Keratinocyte (primary cell): Measurements from ENCODE around the gene TMEM231. TPM values are rescaled to one million over a fixed set of nuclear protein-coding genes. Genes with fewer than 3 reads are reported as not detected.

Experiments used
- DNase-seq: peaks from one replicate; pipeline ENCODE4 v3.0.0-alpha.2; 2011; ENCODE audit warnings: low read depth, missing footprints, low spot score
- FAIRE-seq: peaks from 2 replicates; lab custom pipeline; 2011; peaks lifted over from hg19 to GRCh38; lab: Jason Lieb, UNC
- H2AFZ ChIP-seq: 2 replicates; pipeline ENCODE4 v1.6.0; 2012; ENCODE audit warnings: low read length, control low read depth, inconsistent platforms; ENCODE audit not compliant: control insufficient read depth
- H3K27ac ChIP-seq: 2 replicates; pipeline ENCODE4 v1.5.1; 2011; ENCODE audit warnings: low read length; ENCODE audit not compliant: control insufficient read depth, insufficient read depth
- H3K27me3 ChIP-seq: 3 replicates; pipeline ENCODE4 v1.6.0; 2011; ENCODE audit warnings: low read length; ENCODE audit not compliant: control insufficient read depth, insufficient read depth; ENCODE audit errors: extremely low read depth
- H3K36me3 ChIP-seq, 2 experiments: 2 replicates in 1 of 2; 3 replicates in 1 of 2; pipeline ENCODE4 v1.5.1; 2011; ENCODE audit warnings: low read length in 2 of 2, mild to moderate bottlenecking in 1 of 2; ENCODE audit not compliant: control insufficient read depth in 2 of 2, insufficient read depth in 2 of 2; ENCODE audit errors: extremely low read depth in 1 of 2
- H3K4me1 ChIP-seq: 3 replicates; pipeline ENCODE4 v1.5.1; 2011; ENCODE audit warnings: low read length; ENCODE audit not compliant: control insufficient read depth, insufficient read depth; ENCODE audit errors: extremely low read depth
- H3K4me2 ChIP-seq: 3 replicates; pipeline ENCODE4 v1.6.0; 2011; ENCODE audit warnings: low read depth, low read length; ENCODE audit not compliant: control insufficient read depth, insufficient read depth; ENCODE audit errors: extremely low read depth
- H3K4me3 ChIP-seq, 3 experiments: fragments of 200-600 bp in 1 of 3; sonication (generic) in 1 of 3; 2 replicates in 2 of 3; 3 replicates in 1 of 3; pipeline ENCODE4 v1.5.1; 2011 to 2016; ENCODE audit warnings: low read length in 3 of 3, mild to moderate bottlenecking in 3 of 3, control low read depth in 2 of 3, inconsistent platforms in 1 of 3, low read depth in 1 of 3, mixed read lengths in 1 of 3, mixed run types in 1 of 3, moderate library complexity in 1 of 3; ENCODE audit not compliant: control insufficient read depth in 2 of 3, insufficient read depth in 2 of 3; ENCODE audit errors: extremely low read depth in 1 of 3
- H3K79me2 ChIP-seq: 2 replicates; pipeline ENCODE4 v1.6.0; 2012; ENCODE audit warnings: low read length; ENCODE audit not compliant: control insufficient read depth, insufficient read depth
- H3K9ac ChIP-seq: 3 replicates; pipeline ENCODE4 v1.6.0; 2011; ENCODE audit warnings: low read length; ENCODE audit not compliant: control insufficient read depth, insufficient read depth; ENCODE audit errors: extremely low read depth
- H3K9me1 ChIP-seq: 3 replicates; pipeline ENCODE4 v1.6.0; 2011; ENCODE audit warnings: low read length; ENCODE audit not compliant: control insufficient read depth, insufficient read depth; ENCODE audit errors: extremely low read depth
- H3K9me3 ChIP-seq: 2 replicates; pipeline ENCODE4 v1.5.1; 2012; ENCODE audit warnings: low read depth, low read length; ENCODE audit not compliant: control insufficient read depth
- H4K20me1 ChIP-seq: 3 replicates; pipeline ENCODE4 v1.6.0; 2011; ENCODE audit warnings: low read length; ENCODE audit not compliant: control insufficient read depth, insufficient read depth; ENCODE audit errors: extremely low read depth
- EZH2 ChIP-seq: IDR thresholded peaks from one replicate; pipeline ENCODE4 v1.6.1; 2012; ENCODE audit warnings: inconsistent platforms, mild to moderate bottlenecking, low read length, moderate library complexity
- dilution Hi-C: fragments of 300-500 bp; cut with MboI; formaldehyde crosslinking; loops from one replicate; pipeline ENCODE4 v1.7.0; 2020; ENCODE audit warnings: low sequenced_read_pairs; ENCODE audit not compliant: extremely low pct_ligation_motif_present
- polyA plus RNA-seq, 5 experiments: library from polyadenylated mRNA; depleted of rRNA in 3 of 5; stranded (reverse) in 3 of 5; stranded (forward) in 1 of 5; unstranded in 1 of 5; fragments of >200 nt; gene quantifications; 1 replicate in 1 of 5; 2 replicates in 3 of 5; 3 replicates in 1 of 5; pipeline versions ENCODE4 v1.2.1 to v1.2.3, GENCODE V29; 2011 to 2012; ENCODE audit warnings: missing spikeins in 2 of 5, low read depth in 1 of 5, low replicate concordance in 1 of 5
- TF ChIP-seq, protein P1 (sequence below), 3 experiments: IDR thresholded peaks in 1 of 3; conservative IDR thresholded peaks in 1 of 3; optimal IDR thresholded peaks in 1 of 3; 2 replicates in 2 of 3; 3 replicates in 1 of 3; pipeline versions ENCODE3 to v1.5.1; 2011; ENCODE audit warnings: low read length in 3 of 3, mild to moderate bottlenecking in 3 of 3, moderate library complexity in 2 of 3, control low read depth in 1 of 3, inconsistent platforms in 1 of 3; ENCODE audit not compliant: insufficient read depth in 2 of 3; ENCODE audit errors: extremely low read depth in 1 of 3

TMEM231 gene
- polyA plus RNA-seq, 1 donor (not counting 4 experiments of a cell fraction or from before 2014, with no cell fraction given): 11.0 TPM

DNA sequence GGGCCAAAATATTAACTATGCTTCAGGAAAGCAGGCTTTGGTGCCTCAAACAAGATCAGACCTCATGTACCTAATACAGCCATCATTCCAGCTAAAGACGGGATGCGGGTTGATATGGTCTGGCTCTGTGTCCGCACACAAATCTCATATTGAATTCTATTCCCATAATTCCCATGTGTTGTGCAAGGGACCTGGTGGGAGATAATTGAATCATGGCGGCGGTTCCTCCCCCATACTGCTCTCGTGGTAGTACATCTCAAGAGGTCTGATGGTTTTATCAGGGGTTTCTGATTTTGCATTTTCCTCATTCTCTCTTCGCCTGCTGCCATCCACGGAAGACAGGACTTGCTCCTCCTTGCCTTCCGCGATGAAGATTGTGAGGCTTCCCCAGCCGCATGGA lies 41.8 kb downstream of the TMEM231 start:
- Histone ChIP-seq H3K27me3 (no peaks in the 10 kb centered on the region), H3K36me3 (no peaks in the 10 kb centered on the region), H3K27ac (no peak overlapping the region), H4K20me1 (no peaks in the 10 kb centered on the region), H3K4me3 (no peak overlapping the region), H3K9me3 (no peaks in the 10 kb centered on the region), H3K79me2 (no peaks in the 10 kb centered on the region), H2AFZ (no peak overlapping the region), H3K4me2 (no peak overlapping the region), H3K9me1 (no peaks in the 10 kb centered on the region), H3K4me1 (peaks cover 7% of the 10 kb centered on the region), H3K9ac (no peak overlapping the region)
- dilution Hi-C loops: no loop called here
- FAIRE-seq (no peak), DNase-seq (no peak)
- TF ChIP-seq, protein P1, sequence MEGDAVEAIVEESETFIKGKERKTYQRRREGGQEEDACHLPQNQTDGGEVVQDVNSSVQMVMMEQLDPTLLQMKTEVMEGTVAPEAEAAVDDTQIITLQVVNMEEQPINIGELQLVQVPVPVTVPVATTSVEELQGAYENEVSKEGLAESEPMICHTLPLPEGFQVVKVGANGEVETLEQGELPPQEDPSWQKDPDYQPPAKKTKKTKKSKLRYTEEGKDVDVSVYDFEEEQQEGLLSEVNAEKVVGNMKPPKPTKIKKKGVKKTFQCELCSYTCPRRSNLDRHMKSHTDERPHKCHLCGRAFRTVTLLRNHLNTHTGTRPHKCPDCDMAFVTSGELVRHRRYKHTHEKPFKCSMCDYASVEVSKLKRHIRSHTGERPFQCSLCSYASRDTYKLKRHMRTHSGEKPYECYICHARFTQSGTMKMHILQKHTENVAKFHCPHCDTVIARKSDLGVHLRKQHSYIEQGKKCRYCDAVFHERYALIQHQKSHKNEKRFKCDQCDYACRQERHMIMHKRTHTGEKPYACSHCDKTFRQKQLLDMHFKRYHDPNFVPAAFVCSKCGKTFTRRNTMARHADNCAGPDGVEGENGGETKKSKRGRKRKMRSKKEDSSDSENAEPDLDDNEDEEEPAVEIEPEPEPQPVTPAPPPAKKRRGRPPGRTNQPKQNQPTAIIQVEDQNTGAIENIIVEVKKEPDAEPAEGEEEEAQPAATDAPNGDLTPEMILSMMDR (optimal IDR thresholded peaks at IDR 0.05 in 1 of 3, IDR thresholded peaks at IDR 0.05 in 1 of 3, conservative IDR thresholded peaks at IDR 0.05 in 1 of 3; ENCODE audit: extremely low read depth in 1 of 3, insufficient read depth in 2 of 3, low read length in 3 of 3): no peak
- no peak for TF ChIP-seq EZH2

DNA sequence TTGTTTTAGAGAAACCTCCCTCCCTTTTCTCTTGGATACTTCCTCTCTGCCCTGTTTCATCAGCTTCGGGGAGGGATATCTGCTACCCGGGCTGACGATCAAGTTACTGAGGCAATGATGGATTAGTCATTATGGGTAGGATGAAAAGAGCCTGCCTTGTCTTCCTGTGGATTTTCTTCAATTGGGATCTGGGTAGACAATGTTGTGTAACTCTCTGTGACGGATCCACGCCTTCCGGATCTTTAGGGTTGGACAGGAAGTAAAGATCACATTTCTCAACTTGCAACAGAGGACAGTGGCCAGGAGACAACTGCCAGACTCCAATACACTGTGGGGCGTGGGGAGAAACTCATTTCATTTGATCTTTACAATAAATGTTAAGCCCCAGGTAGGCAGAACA lies 49.5 kb downstream of the TMEM231 start:
- TF ChIP-seq, protein P1 (optimal IDR thresholded peaks at IDR 0.05 in 1 of 3, IDR thresholded peaks at IDR 0.05 in 1 of 3, conservative IDR thresholded peaks at IDR 0.05 in 1 of 3; ENCODE audit: extremely low read depth in 1 of 3, insufficient read depth in 2 of 3, low read length in 3 of 3): no peak
- TF ChIP-seq EZH2: no peak
- Histone ChIP-seq H3K4me2 (peak overlapping the region; percentile 75), H3K27me3 (no peaks in the 10 kb centered on the region), H4K20me1 (no peaks in the 10 kb centered on the region), H3K27ac (peak overlapping the region; percentile 55), H3K9ac (no peak overlapping the region), H3K9me1 (no peaks in the 10 kb centered on the region), H3K79me2 (no peaks in the 10 kb centered on the region), H3K36me3 (no peaks in the 10 kb centered on the region), H3K4me1 (peaks cover 30% of the 10 kb centered on the region), H3K4me3 (no peak overlapping the region), H2AFZ (peak overlapping the region; percentile 58), H3K9me3 (no peaks in the 10 kb centered on the region)
- FAIRE-seq (peak; percentile 80), DNase-seq (peak; percentile 57)
- dilution Hi-C loops: no loop called here
